Measurements from ENCODE around the gene PROM1. TPM values are rescaled to one million over a fixed set of nuclear protein-coding genes. Genes with fewer than 3 reads are reported as not detected.

Gene PROM1
- total and polyA plus RNA-seq, 2 experiments from 2014 or later, result 36.6 to 66.6 TPM

- no peaks in the 10 kb centered on the region for H3K36me3 Mint-ChIP-seq (ENCODE audit: low read depth)
- Histone ChIP-seq H3K36me3 (ENCODE audit: insufficient read depth) (no peaks in the 10 kb centered on the region), H3K9me2 (ENCODE audit: insufficient read depth) (no peaks in the 10 kb centered on the region), H3F3A (replicated peaks; ENCODE audit: low read depth) (no peaks in the 10 kb centered on the region), H3K4me1 (ENCODE audit: insufficient read depth) (0 out of 2 replicates have a peak, but pooled peaks cover 8% of the 10 kb centered on the region), H3K79me2 (replicated peaks; ENCODE audit: insufficient read depth) (no peaks in the 10 kb centered on the region), H3K27me3 (ENCODE audit: insufficient read depth) (no peaks in the 10 kb centered on the region), H4K20me1 (replicated peaks; ENCODE audit: insufficient read depth) (no peaks in the 10 kb centered on the region), H3K4me3 (no peak overlapping the region), H3K4me2 (no peak overlapping the region), H2AFZ (peak overlapping the region; percentile 94), H3K27ac (ENCODE audit: low read depth) (no peak overlapping the region)
- H3K27ac Mint-ChIP-seq, result no peak overlapping the region
- DNase-seq (ENCODE audit: low spot score) (peak; percentile 64), ATAC-seq (peak; percentile 97)
- no peak overlapping the region for H3K4me3 Mint-ChIP-seq
- TF ChIP-seq, protein P1, sequence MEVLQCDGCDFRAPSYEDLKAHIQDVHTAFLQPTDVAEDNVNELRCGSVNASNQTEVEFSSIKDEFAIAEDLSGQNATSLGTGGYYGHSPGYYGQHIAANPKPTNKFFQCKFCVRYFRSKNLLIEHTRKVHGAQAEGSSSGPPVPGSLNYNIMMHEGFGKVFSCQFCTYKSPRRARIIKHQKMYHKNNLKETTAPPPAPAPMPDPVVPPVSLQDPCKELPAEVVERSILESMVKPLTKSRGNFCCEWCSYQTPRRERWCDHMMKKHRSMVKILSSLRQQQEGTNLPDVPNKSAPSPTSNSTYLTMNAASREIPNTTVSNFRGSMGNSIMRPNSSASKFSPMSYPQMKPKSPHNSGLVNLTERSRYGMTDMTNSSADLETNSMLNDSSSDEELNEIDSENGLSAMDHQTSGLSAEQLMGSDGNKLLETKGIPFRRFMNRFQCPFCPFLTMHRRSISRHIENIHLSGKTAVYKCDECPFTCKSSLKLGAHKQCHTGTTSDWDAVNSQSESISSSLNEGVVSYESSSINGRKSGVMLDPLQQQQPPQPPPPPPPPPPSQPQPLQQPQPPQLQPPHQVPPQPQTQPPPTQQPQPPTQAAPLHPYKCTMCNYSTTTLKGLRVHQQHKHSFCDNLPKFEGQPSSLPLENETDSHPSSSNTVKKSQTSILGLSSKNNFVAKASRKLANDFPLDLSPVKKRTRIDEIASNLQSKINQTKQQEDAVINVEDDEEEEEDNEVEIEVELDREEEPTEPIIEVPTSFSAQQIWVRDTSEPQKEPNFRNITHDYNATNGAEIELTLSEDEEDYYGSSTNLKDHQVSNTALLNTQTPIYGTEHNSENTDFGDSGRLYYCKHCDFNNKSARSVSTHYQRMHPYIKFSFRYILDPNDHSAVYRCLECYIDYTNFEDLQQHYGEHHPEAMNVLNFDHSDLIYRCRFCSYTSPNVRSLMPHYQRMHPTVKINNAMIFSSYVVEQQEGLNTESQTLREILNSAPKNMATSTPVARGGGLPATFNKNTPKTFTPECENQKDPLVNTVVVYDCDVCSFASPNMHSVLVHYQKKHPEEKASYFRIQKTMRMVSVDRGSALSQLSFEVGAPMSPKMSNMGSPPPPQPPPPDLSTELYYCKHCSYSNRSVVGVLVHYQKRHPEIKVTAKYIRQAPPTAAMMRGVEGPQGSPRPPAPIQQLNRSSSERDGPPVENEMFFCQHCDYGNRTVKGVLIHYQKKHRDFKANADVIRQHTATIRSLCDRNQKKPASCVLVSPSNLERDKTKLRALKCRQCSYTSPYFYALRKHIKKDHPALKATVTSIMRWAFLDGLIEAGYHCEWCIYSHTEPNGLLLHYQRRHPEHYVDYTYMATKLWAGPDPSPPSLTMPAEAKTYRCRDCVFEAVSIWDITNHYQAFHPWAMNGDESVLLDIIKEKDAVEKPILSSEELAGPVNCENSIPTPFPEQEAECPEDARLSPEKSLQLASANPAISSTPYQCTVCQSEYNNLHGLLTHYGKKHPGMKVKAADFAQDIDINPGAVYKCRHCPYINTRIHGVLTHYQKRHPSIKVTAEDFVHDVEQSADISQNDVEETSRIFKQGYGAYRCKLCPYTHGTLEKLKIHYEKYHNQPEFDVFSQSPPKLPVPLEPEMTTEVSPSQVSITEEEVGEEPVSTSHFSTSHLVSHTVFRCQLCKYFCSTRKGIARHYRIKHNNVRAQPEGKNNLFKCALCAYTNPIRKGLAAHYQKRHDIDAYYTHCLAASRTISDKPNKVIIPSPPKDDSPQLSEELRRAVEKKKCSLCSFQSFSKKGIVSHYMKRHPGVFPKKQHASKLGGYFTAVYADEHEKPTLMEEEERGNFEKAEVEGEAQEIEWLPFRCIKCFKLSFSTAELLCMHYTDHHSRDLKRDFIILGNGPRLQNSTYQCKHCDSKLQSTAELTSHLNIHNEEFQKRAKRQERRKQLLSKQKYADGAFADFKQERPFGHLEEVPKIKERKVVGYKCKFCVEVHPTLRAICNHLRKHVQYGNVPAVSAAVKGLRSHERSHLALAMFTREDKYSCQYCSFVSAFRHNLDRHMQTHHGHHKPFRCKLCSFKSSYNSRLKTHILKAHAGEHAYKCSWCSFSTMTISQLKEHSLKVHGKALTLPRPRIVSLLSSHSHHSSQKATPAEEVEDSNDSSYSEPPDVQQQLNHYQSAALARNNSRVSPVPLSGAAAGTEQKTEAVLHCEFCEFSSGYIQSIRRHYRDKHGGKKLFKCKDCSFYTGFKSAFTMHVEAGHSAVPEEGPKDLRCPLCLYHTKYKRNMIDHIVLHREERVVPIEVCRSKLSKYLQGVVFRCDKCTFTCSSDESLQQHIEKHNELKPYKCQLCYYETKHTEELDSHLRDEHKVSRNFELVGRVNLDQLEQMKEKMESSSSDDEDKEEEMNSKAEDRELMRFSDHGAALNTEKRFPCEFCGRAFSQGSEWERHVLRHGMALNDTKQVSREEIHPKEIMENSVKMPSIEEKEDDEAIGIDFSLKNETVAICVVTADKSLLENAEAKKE (CRISPR knock-in tag; IDR thresholded peaks at IDR 0.05), result no peak
- TF ChIP-seq, protein P2, sequence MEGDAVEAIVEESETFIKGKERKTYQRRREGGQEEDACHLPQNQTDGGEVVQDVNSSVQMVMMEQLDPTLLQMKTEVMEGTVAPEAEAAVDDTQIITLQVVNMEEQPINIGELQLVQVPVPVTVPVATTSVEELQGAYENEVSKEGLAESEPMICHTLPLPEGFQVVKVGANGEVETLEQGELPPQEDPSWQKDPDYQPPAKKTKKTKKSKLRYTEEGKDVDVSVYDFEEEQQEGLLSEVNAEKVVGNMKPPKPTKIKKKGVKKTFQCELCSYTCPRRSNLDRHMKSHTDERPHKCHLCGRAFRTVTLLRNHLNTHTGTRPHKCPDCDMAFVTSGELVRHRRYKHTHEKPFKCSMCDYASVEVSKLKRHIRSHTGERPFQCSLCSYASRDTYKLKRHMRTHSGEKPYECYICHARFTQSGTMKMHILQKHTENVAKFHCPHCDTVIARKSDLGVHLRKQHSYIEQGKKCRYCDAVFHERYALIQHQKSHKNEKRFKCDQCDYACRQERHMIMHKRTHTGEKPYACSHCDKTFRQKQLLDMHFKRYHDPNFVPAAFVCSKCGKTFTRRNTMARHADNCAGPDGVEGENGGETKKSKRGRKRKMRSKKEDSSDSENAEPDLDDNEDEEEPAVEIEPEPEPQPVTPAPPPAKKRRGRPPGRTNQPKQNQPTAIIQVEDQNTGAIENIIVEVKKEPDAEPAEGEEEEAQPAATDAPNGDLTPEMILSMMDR (conservative IDR thresholded peaks at IDR 0.05; ENCODE audit: low read depth in 2 of 2), result peak in 1 of 2 experiments; percentile 54; a peak in 2 of 4 replicates
- TF ChIP-seq STAT1 (IDR thresholded peaks at IDR 0.05; ENCODE audit: unreplicated experiment), result no peak
- TF ChIP-seq EZH2 (IDR thresholded peaks at IDR 0.05; ENCODE audit: low read depth, unreplicated experiment), result no peak
- H3K27me3 Mint-ChIP-seq (ENCODE audit: insufficient read depth, low read depth, poor library complexity), result peaks cover 14% of the 10 kb centered on the region
- peaks cover 16% of the 10 kb centered on the region for H3K4me1 Mint-ChIP-seq
- no peaks in the 10 kb centered on the region for H3K9me3 Mint-ChIP-seq
These were observed 9.0 kb upstream of the PROM1 start for GRCh38 chr4:16092682-16093319.
